GM12892 (cell line): ENCODE measurements around the gene SYNDIG1.

Experiments used
- POLR2A ChIP-seq: IDR thresholded peaks from 2 replicates; pipeline ENCODE4 v1.6.1; 2011; ENCODE audit warnings: low read depth, low read length, control low read depth
- TAF1 ChIP-seq: IDR thresholded peaks from 2 replicates; pipeline ENCODE4 v1.6.1; 2011; ENCODE audit warnings: low read depth, mild to moderate bottlenecking, control low read depth, low read length, borderline replicate concordance

DNA sequence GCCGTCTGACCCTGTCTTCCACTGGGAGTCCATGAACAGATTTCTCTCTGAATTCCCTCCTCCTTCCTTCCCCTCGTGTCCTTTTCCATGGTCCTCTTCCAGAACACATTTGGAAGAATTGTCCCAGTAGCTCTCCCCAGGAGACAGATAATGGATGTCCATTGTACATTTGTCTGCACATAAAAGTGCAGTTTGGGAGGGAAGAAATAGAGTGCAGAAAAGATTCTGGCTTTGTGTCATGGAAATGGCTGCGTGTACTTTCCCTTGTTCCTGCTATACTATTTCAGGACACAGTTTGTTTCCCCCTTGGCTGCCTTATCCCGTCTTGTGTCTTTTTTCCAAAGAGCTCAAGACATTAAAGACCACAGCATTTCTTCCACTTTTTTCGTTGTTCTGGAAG lies 127.6 kb downstream of the SYNDIG1 start:
- TF ChIP-seq POLR2A (no peak), TAF1 (no peak)
